K562 (cell line): ENCODE results near the gene RGS14. TPM values are rescaled to one million over a fixed set of nuclear protein-coding genes. Genes with fewer than 3 reads are reported as not detected.

Source experiments
- BRF2 ChIP-seq: IDR thresholded peaks from 3 replicates; pipeline ENCODE4 v1.6.1; 2011; ENCODE audit warnings: borderline replicate concordance, mild to moderate bottlenecking; ENCODE audit not compliant: insufficient read length, insufficient read depth
- CC2D1A ChIP-seq: fragments of 450-650 bp; IDR thresholded peaks from 2 replicates; pipeline ENCODE4 v1.6.1; 2017; ENCODE audit warnings: mild to moderate bottlenecking
- FOXM1 ChIP-seq, 2 experiments: fragments of 450-650 bp in 1 of 2; sonication (generic) in 1 of 2; formaldehyde crosslinking in 1 of 2; IDR thresholded peaks; 2 replicates each; pipeline versions ENCODE4 v1.6.1 to v1.9.0; 2017 to 2022; ENCODE audit warnings: low read depth in 2 of 2, mild to moderate bottlenecking in 2 of 2, missing genetic modification reagents in 1 of 2, moderate library complexity in 1 of 2
- HNRNPLL ChIP-seq: fragments of 200-400 bp; formaldehyde crosslinking; IDR thresholded peaks from 2 replicates; pipeline ENCODE4 v1.6.1; 2017; ENCODE audit warnings: low read length, low read depth, mild to moderate bottlenecking; ENCODE audit not compliant: poor library complexity, severe bottlenecking
- NFE2 ChIP-seq: IDR thresholded peaks from 2 replicates; pipeline ENCODE4 v1.6.1; 2014; ENCODE audit warnings: antibody characterized with exemption, low read depth
- NFE2L1 ChIP-seq: fragments of 450-650 bp; IDR thresholded peaks from 2 replicates; pipeline ENCODE4 v1.6.1; 2016; ENCODE audit warnings: missing genetic modification characterization, low read depth, mild to moderate bottlenecking, missing compliant biosample characterization, moderate library complexity, borderline replicate concordance
- PHF20 ChIP-seq: fragments of 450-650 bp; IDR thresholded peaks from 2 replicates; pipeline ENCODE4 v1.6.1; 2018; ENCODE audit not compliant: partially characterized antibody
- RBM34 ChIP-seq: fragments of 200-400 bp; formaldehyde crosslinking; IDR thresholded peaks from 2 replicates; pipeline ENCODE4 v1.6.1; 2018; ENCODE audit warnings: low read length, borderline replicate concordance; ENCODE audit not compliant: insufficient read depth
- SMAD2 ChIP-seq: fragments of 150-350 bp; IDR thresholded peaks from 2 replicates; pipeline ENCODE4 v1.6.1; 2014; ENCODE audit warnings: low read depth, mild to moderate bottlenecking, low read length
- ZBED1 ChIP-seq: IDR thresholded peaks from 2 replicates; pipeline ENCODE4 v1.6.1; 2014
- ZNF263 ChIP-seq: sonication (generic); formaldehyde crosslinking; IDR thresholded peaks from 2 replicates; pipeline ENCODE4 v1.8.0; 2022; ENCODE audit warnings: mild to moderate bottlenecking, missing genetic modification reagents, borderline replicate concordance
- ZNF318 ChIP-seq, 2 experiments: fragments of 450-650 bp; IDR thresholded peaks; 2 replicates each; pipeline ENCODE4 v1.6.1; 2016; ENCODE audit warnings: mild to moderate bottlenecking in 2 of 2, borderline replicate concordance in 1 of 2, low read depth in 1 of 2, moderate library complexity in 1 of 2
- ZNF592 ChIP-seq: fragments of 450-650 bp; IDR thresholded peaks from 2 replicates; pipeline ENCODE4 v1.6.1; 2017; ENCODE audit warnings: antibody characterized with exemption, mild to moderate bottlenecking
- polyA plus RNA-seq, 8 experiments: library from polyadenylated mRNA; depleted of rRNA in 4 of 8; stranded (reverse) in 5 of 8; unstranded in 3 of 8; fragments of >200 nt; fragmentation: Nextera tagmentation in 2 of 8; fragmentation: Illumina TruSeq in 1 of 8; extraction: Ambion mirVana in 2 of 8; extraction: Trizol in 1 of 8; gene quantifications; 2 replicates each; pipeline versions ENCODE4 v1.2.1 to v1.2.3, GENCODE V29; 2011 to 2014; ENCODE audit warnings: inconsistent platforms in 1 of 8, missing spikeins in 1 of 8
- total RNA-seq, 7 experiments: library from RNA; depleted of rRNA in 6 of 7; stranded (reverse); fragments of >200 nt in 6 of 7; fragmentation: Illumina TruSeq in 2 of 7; extraction: Trizol in 2 of 7; gene quantifications; 2 replicates each; pipeline versions ENCODE4 v1.2.1 to v1.2.3, GENCODE V29; 2011 to 2021; ENCODE audit warnings: low replicate concordance in 1 of 7

Gene RGS14
- total and polyA plus RNA-seq, 9 of the 15 experiments (the other 6 are each of a cell fraction or from before 2014, with no cell fraction given) = 0.28 to 75.9 (median 34.5) TPM

DNA sequence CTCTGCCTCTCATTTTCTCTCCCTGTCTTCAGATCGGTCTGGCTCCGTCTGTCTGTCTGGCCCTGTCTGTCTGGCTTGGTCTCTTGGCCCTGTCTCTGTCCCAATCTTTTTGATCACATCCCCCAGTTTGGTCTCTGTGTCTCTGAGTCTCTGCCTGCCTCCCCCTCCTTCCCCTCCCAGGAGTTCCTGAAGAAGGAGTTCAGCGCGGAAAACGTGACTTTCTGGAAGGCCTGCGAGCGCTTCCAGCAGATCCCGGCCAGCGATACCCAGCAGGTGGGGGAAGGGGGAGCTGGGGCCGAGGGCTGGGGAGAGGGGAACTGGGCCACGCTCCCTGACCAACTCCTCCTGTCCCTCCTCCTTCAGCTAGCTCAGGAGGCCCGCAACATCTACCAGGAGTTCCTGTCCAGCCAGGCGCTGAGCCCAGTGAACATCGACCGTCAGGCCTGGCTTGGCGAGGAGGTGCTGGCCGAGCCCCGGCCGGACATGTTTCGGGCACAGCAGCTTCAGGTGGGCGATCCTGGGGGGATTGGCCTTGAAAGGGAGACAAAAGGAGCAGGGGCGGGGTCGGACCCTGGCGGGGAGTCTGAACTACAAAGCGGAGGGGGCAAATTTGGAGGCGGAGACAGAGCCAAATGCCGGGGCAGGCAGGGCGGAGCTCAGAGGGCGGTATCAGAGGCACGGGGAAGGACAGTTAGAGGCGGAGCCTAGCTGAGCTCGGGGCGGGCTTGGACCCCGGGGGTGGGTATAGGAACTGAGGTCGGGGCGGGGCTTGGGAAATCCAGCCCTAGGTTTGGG, 9.0 kb downstream of the RGS14 start (continued):
- TF ChIP-seq ZNF318 (IDR thresholded peaks at IDR 0.05; ENCODE audit: borderline replicate concordance in 1 of 2, low read depth in 1 of 2) (peak in 1 of 2 experiments; percentile 27; a peak in 1 of 4 replicates), ZBED1 (no peak; the same call in 1 of the 2 replicates), BRF2 (no peak), NFE2 (no peak), ZNF263 (CRISPR knock-in tag) (peak; percentile 98), FOXM1 (IDR thresholded peaks at IDR 0.05; ENCODE audit: low read depth) (no peak), FOXM1 (CRISPR knock-in tag; IDR thresholded peaks at IDR 0.05; ENCODE audit: low read depth) (no peak), PHF20 (peak; percentile 54), CC2D1A (no peak), HNRNPLL (peak; percentile 41), SMAD2 (no peak), ZNF592 (no peak), NFE2L1 (no peak), RBM34 (no peak)
